Activated T-cell treated with anti-CD3 and anti-CD28 coated beads, Interleukin-2, amount 50 U/mL, for 72 hours (primary cell): ENCODE measurements around the gene KRT13. TPM values are rescaled to one million over a fixed set of nuclear protein-coding genes. Genes with fewer than 3 reads are reported as not detected.
"Not testable (repeated sequence)": the region's sequence is repeated elsewhere in the genome, so short reads cannot be mapped to it uniquely, and the experiment has no call there.

Experiments used
- ATAC-seq, 2 donors: fragments of 150-1000 bp; cut with Tn5 transposase; replicated peaks in 1 of 2; 2 replicates each; pipeline ENCODE4 v1.10.0; 2021; ENCODE audit warnings: moderate library complexity in 2 of 2, mild to moderate bottlenecking in 1 of 2
- DNase-seq, 2 donors: peaks; one replicate each; pipeline ENCODE4 v3.0.0; 2021 to 2022; ENCODE audit warnings: mixed read lengths in 1 of 2
- H3K27ac Mint-ChIP-seq: one replicate; pipeline ENCODE4 v1.8.0; 2022; ENCODE audit warnings: mild to moderate bottlenecking, moderate library complexity, mixed read lengths
- H3K27me3 Mint-ChIP-seq: one replicate; pipeline ENCODE4 v1.8.0; 2022; ENCODE audit warnings: low read depth, mixed read lengths
- H3K36me3 Mint-ChIP-seq, 2 donors: one replicate each; pipeline ENCODE4 v1.8.0; 2022; ENCODE audit warnings: mixed read lengths in 2 of 2, mild to moderate bottlenecking in 1 of 2; ENCODE audit not compliant: insufficient read depth in 2 of 2
- H3K4me1 Mint-ChIP-seq: one replicate; pipeline ENCODE4 v1.8.0; 2022; ENCODE audit warnings: low read depth, mixed read lengths
- H3K4me3 Mint-ChIP-seq, 2 donors: one replicate each; pipeline ENCODE4 v1.8.0; 2022; ENCODE audit warnings: mild to moderate bottlenecking in 2 of 2, mixed read lengths in 2 of 2, moderate library complexity in 2 of 2
- H3K9me3 Mint-ChIP-seq, 2 donors: one replicate each; pipeline ENCODE4 v1.8.0; 2022; ENCODE audit warnings: mixed read lengths in 2 of 2
- total RNA-seq, 2 donors: library from RNA; stranded (reverse); gene quantifications; one replicate each; pipeline ENCODE4 v1.2.3, GENCODE V29; 2022

KRT13 gene
- total RNA-seq, 2 donors from 2014 or later = not detected

DNA sequence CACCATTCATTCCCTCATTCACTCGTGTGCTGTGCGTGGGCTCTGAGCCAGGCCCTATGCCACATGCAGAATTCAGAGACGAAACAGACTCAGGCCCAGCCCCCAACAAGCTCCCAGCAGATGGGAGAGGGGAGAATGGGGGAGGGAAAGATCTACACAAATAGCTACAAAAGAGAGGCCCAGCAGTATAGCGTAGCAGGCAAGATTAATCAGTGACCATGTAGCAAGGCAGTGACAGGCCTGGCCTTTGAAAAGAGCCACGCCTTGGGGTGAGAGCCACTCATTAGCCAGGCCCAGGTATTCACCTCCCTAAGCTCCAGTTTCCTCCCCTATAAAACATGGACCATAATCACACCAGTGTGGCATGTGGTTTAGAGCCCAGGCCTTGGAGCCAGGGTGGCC lies 39.1 kb upstream of the KRT13 start:
- peaks cover 0 to 3% of the 10 kb centered on the region in 2 donors for H3K9me3 Mint-ChIP-seq
- peaks cover 3% of the 10 kb centered on the region in 2 donors for H3K36me3 Mint-ChIP-seq
- ATAC-seq = no peak
- H3K4me1 Mint-ChIP-seq = peaks cover 25% of the 10 kb centered on the region
- no peak overlapping the region for H3K27ac Mint-ChIP-seq
- no peak overlapping the region for H3K4me3 Mint-ChIP-seq
- no peak for DNase-seq
- H3K27me3 Mint-ChIP-seq = peaks cover 10% of the 10 kb centered on the region

GRCh38 chr17:41542786-41543185 lies 37.4 kb upstream of the KRT13 start:
- H3K4me3 Mint-ChIP-seq, H3K27ac Mint-ChIP-seq, H3K9me3 Mint-ChIP-seq: not testable (repeated sequence)

DNA sequence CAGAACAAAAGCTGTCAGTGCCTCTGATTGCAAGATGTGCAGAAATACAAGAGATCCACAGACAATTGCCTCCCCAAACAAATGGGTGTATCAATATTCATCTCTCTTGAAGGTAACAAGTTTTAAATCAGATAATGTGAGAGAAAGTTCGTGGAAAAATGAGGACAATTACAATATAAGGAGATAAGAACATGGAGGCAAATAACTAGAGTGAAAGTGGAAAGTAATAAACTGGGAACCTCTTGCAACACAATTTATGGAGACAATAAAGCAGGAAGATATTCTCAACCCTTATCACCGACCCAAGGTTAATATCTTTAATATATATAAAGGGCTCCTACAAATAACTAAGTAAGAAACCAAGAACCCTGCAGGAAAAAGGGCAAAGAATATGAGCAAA lies 36.9 kb upstream of the KRT13 start:
- Mint-ChIP-seq H3K36me3 (peaks cover 2 to 3% of the 10 kb centered on the region in 2 donors), H3K27me3 (peaks cover 8% of the 10 kb centered on the region), H3K9me3 (peaks cover 0 to 3% of the 10 kb centered on the region in 2 donors), H3K4me3 (no peak overlapping the region), H3K4me1 (peaks cover 4% of the 10 kb centered on the region), H3K27ac (no peak overlapping the region)
- no peak for DNase-seq
- ATAC-seq = no peak

More at GRCh38 chr17:41542786-41543185, 37.4 kb upstream of the KRT13 start:
- not testable (repeated sequence) for DNase-seq, ATAC-seq, H3K4me1 Mint-ChIP-seq, H3K36me3 Mint-ChIP-seq
- H3K27me3 Mint-ChIP-seq = peaks cover 10% of the 10 kb centered on the region

DNA sequence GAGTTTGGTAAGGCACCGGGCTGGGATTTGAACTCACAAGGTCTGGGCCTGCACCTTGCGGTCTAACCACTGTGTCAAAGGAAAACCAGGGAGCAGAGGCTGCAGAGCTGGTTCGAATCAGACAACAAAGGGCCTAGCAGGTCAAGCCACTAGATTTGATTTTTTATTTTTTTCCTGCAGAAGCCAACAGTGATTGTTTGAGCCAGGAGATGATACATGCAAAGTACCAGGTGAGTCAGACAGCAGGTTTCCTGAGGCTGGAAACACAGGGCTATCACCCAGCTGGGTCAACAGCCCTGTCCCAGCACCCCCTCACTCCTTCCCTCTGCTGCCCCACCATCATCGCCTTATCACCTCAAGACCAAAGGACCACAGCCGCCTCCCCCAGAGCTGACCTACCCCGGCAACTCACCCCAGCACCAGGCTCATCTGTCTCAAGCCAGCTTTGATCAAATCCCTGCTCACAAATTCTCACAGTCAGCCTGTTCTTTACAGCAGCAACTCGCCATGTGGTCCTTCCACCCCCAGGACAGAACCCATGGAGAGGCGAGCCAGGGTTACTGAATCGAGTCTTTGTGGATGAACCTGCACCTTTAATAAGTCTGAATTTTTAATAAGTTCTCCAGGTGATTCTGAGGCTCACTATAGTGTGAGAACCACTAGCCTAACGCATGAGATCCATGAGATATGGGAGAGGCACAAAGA lies 35.7 kb upstream of the KRT13 start:
- H3K9me3 Mint-ChIP-seq = no peaks in the 10 kb centered on the region
- peaks cover 10% of the 10 kb centered on the region for H3K27me3 Mint-ChIP-seq
- H3K4me3 Mint-ChIP-seq = no peak overlapping the region
- ATAC-seq = no peak
- DNase-seq = no peak
- H3K27ac Mint-ChIP-seq = no peak overlapping the region
- H3K36me3 Mint-ChIP-seq = no peaks in the 10 kb centered on the region
- H3K4me1 Mint-ChIP-seq = no peaks in the 10 kb centered on the region

DNA sequence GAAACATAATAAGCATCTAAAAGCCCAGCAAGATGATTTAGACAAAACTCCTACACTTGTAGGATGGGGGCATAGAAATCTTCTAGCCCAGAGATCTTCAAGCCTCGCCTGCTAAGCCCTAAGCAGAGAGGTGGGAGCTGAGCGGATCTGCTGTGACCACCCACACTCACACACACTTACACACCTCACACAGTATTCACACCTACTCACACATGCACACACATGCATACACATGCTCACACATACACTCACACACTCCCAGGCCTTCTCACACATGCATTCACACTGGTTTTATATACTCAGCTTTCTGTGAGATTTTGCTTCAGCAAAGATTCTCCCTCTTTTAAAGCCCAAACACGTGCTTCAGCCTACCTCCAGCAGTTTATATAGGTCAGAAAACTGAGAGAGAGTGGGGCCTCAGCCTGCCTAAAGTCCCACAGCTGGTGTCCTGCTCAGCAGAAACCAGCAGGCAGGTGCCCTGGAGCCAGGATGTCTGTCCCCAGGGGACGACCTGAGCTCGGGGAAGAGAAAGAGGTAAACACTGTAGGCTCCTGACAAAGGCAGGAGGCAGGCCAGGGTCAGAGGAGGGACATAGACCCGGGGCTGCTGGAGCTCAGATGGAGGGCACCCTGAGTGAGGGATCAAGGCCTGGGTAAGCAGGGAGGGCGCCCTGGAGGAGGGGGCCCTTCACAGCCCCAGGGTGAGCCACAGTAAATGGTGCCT lies 34.7 kb upstream of the KRT13 start:
- no peak for DNase-seq
- Mint-ChIP-seq H3K9me3 (no peaks in the 10 kb centered on the region), H3K4me3 (no peak overlapping the region), H3K36me3 (no peaks in the 10 kb centered on the region), H3K4me1 (no peaks in the 10 kb centered on the region), H3K27ac (no peak overlapping the region), H3K27me3 (peaks cover 10% of the 10 kb centered on the region)
- no peak for ATAC-seq

DNA sequence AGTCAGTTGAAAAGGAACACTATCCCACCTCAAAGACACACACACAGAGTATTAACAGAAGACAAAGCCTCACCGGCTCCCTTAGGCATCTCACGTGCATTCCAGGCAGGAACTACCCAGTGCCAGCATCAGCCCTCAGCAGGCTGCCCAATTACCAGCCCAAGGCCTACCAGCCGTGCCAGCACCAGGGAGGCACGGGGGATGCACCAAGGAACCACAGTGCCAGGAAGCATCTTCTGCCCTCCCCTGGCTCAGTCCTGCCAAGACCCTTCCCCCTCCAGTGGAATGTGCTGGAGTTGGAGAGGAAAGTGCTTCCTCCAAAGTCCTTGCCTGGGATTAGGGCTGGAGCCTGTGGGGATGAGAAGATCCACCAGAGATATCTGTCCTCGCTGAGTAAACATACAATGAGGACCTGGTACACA lies 33.7 kb upstream of the KRT13 start:
- Mint-ChIP-seq H3K4me3 (no peak overlapping the region), H3K27me3 (peaks cover 10% of the 10 kb centered on the region), H3K4me1 (no peaks in the 10 kb centered on the region), H3K36me3 (no peaks in the 10 kb centered on the region), H3K27ac (no peak overlapping the region), H3K9me3 (no peaks in the 10 kb centered on the region)
- ATAC-seq = no peak
- no peak for DNase-seq

DNA sequence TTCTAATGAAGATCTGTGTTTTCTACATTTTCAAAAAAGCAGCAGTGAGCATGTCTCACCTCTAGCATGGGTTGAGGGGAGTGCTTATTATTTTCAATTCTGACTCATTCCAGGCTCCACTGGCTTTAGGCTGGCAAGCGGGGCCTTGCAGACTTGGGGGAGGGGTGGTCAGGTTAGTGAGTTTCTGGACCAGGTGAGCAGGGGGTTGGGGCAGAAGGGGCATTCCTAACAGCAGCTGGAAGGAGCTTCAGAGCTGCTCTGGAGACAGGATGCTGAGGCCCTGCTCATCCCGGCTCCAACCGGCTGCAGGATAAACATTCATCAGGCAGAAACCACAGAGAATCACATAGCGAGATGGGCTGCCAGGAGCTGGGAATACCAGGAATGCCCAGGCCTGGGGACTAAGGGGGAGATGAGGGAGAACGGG lies 33.2 kb upstream of the KRT13 start:
- no peak for ATAC-seq
- Mint-ChIP-seq H3K4me3 (no peak overlapping the region), H3K27ac (no peak overlapping the region), H3K36me3 (no peaks in the 10 kb centered on the region), H3K27me3 (peaks cover 10% of the 10 kb centered on the region), H3K9me3 (no peaks in the 10 kb centered on the region), H3K4me1 (no peaks in the 10 kb centered on the region)
- no peak for DNase-seq

DNA sequence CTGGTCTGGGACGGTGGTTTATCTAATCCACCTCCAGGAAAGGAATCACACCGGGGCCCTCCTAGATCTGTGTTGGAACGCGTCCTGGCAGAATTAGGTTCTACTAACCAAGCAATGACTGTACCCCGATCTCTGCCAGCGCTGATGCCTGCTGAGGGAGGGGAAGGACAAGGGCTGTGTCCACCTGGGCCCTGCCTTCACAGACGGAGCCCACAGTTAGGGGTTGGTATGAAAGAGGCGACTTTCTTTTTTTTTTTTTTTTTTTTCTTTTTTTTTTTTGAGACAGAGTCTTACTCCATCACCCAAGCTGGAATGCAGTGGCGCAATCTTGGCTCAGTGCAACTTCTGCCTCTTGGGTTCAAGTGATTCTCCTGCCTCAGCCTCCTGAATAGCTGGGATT lies 32.6 kb upstream of the KRT13 start:
- H3K27me3 Mint-ChIP-seq = peaks cover 15% of the 10 kb centered on the region
- H3K36me3 Mint-ChIP-seq = no peaks in the 10 kb centered on the region
- no peak for ATAC-seq
- H3K4me3 Mint-ChIP-seq = no peak overlapping the region
- DNase-seq = no peak
- no peaks in the 10 kb centered on the region for H3K9me3 Mint-ChIP-seq
- no peak overlapping the region for H3K27ac Mint-ChIP-seq
- H3K4me1 Mint-ChIP-seq = no peaks in the 10 kb centered on the region

- no peaks in the 10 kb centered on the region for H3K9me3 Mint-ChIP-seq
- ATAC-seq = no peak
- H3K4me1 Mint-ChIP-seq = no peaks in the 10 kb centered on the region
- DNase-seq = no peak
- H3K4me3 Mint-ChIP-seq = no peak overlapping the region
- peaks cover 19% of the 10 kb centered on the region for H3K27me3 Mint-ChIP-seq
- no peaks in the 10 kb centered on the region for H3K36me3 Mint-ChIP-seq
- H3K27ac Mint-ChIP-seq = no peak overlapping the region
Observed at GRCh38 chr17:41537614-41537954, 32.2 kb upstream of the KRT13 start.

- no peak overlapping the region for H3K4me3 Mint-ChIP-seq
- no peaks in the 10 kb centered on the region for H3K36me3 Mint-ChIP-seq
- H3K4me1 Mint-ChIP-seq = no peaks in the 10 kb centered on the region
- H3K27me3 Mint-ChIP-seq = peaks cover 23% of the 10 kb centered on the region
- no peak for DNase-seq
- H3K9me3 Mint-ChIP-seq = no peaks in the 10 kb centered on the region
- ATAC-seq = no peak
- no peak overlapping the region for H3K27ac Mint-ChIP-seq
Observed at GRCh38 chr17:41536741-41537613, 31.6 kb upstream of the KRT13 start.

GRCh38 chr17:41535764-41536481 lies 30.5 kb upstream of the KRT13 start:
- Mint-ChIP-seq H3K4me1 (no peaks in the 10 kb centered on the region), H3K36me3 (no peaks in the 10 kb centered on the region), H3K27me3 (peaks cover 34% of the 10 kb centered on the region), H3K27ac (no peak overlapping the region), H3K9me3 (no peaks in the 10 kb centered on the region), H3K4me3 (no peak overlapping the region)
- DNase-seq = no peak
- ATAC-seq = no peak

DNA sequence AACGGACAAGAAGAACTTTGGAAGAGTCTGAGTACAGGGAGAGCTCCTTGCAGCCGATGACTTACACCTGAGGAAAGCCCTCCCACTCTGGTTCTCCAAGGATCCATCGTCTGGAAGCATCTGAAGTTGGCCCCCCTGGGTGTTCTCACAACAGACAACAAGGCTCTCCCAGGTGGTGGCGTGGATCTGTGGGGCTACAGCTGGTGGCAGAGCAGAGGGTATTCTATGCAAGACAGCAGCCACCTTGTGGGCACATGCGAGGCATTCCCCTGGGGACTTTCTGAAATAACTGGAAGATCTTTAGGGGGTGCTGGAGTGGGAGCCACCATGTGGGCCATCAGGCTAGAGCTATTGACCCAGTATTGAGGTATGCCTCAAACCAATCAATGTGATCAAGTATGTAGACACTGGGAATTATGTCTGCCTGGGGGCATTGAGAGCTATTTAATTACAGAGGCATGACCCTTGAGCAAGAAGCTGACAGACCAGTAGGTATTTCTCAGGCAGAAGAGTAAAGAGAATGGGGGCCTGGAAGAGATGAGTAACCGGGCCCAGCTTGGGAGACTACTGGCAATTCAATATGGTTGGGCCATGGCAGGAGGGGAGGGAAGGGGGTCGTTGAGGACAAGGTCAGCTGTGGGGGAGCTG lies 29.6 kb upstream of the KRT13 start:
- Mint-ChIP-seq H3K27me3 (peaks cover 36% of the 10 kb centered on the region), H3K4me1 (no peaks in the 10 kb centered on the region), H3K36me3 (no peaks in the 10 kb centered on the region), H3K9me3 (no peaks in the 10 kb centered on the region), H3K27ac (no peak overlapping the region), H3K4me3 (no peak overlapping the region)
- ATAC-seq (no peak), DNase-seq (no peak)
